GM21576 (cell line): ENCODE data around the gene DUSP19.
A peak's percentile ranks its signal among the peaks of the same experiment; 100 is the strongest.

ENCODE experiments used
- ATAC-seq: cut with Tn5 transposase; IDR thresholded peaks from one replicate; pipeline ENCODE4 v1.9.1; 2021; ENCODE audit warnings: mild to moderate bottlenecking, moderate library complexity; ENCODE audit not compliant: unreplicated experiment

Gene DUSP19

DNA sequence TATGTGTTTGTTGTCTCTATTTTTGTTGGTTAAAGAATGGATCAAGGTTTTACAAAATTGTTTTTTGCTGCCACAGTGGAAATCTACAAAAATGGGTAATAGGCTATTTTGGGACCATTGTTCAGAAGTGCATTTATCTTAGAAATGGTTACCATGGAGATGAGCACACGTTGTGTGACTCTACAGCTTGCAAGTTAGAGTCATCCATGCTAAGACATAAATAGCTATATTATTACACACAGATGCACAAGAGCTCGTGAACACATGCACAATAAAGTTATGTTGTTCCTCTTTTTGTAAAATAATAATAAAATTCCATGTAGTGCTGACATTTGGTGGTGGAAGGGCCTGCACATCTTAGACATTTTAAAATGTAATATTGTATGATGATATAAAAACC is 15.5 kb upstream of the DUSP19 start:
- peak; percentile 89 for ATAC-seq

- no peak for ATAC-seq
Observed at GRCh38 chr2:183068561-183068960, 10.0 kb upstream of the DUSP19 start.

- no peak for ATAC-seq
Observed at GRCh38 chr2:183069174-183069573, 9.4 kb upstream of the DUSP19 start.

DNA sequence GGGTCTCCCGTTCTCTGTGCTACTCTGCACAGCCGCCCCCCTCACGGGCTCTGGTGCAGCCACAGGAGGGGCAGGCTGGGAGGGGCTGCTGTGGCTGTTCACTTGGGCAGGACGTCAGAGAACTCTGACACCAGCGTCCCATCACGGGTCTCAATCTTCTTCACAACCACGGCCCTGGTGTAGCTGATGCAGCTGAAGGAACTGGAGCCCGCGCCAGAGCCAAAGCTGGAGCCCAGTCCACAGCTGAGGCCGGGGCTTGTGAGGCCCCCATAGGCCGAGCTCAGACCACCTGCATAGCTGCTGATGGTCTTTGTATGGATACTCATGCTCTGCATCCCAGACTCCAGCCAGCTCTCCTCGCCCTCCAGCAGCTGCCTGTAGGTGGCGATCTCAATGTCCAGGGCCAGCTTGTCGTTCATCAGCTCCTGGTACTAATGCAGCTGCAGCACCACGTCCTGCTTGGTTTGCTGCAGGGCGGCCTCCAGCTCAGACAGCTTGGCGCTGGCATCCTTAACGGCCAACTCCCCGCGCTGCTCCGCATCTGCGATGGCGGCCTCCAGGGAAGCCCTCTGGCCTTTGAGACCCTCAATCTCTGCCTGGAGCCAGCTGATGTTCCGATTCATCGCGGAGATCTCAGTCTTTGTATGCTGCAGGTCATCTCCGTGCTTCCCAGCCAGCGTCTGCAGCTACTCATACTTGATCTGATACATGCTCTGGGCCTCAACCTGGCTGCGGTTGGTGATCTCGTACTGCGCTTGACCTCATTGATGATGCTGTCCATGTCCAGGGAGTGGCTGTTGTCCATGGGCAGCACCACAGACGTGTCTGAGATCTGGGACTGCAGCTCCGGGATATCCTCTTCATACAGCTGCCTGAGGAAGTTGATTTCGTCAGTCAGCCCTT is 7.4 kb upstream of the DUSP19 start:
- ATAC-seq: no peak

DNA sequence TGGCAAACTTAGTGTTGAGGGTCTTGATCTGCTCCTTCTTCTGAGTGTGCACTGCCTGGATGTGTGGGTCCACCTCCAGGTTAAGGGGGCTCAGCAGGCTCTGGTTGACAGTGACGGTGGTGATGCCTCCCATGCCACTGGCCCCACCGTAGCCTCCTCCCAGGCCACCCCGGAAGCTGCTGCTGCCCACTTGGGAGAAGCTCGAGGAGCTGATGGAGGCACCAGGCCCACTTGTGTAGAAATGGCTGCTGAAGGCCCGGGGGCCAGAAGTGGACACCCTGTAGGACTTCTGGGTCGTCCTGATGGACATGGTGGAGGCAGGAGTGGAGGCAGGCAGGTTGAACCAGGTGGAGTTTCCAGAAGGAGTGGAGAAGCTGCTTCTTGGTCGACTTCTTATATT is 6.4 kb upstream of the DUSP19 start:
- no peak for ATAC-seq

GRCh38 chr2:183078163-183078463 is 434 bp upstream of the DUSP19 start:
- ATAC-seq: no peak

DNA sequence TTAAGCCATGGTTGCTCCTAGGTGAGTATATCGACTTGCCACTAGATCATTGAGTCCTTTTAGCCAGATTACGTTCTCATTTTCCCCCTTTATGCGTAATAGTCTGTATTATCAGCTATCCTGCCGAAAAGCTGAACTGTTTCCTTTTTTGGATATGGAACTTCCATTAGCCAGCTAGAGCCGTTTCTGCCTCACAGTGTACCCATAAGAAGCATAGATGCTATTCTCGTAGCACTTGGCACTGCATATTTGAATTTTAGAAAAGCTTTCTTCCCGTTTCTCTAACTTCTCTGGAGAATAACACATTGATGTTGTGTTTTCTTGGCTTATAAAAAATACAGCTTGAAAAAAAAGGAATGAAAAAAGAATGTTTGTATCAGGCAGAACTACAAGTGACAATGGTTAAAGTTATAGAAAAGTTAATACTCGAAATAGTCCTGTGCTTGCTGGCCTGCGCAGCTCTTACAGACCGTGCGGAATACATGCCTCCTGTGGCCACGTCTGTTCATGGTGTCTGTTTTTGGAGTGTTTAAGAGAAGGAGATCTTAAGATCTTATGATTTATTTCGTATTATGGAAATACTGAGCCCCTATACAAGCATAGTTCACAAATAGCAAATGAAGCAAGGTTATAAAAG is 710 bp downstream of the DUSP19 start:
- peak; percentile 28 for ATAC-seq

DNA sequence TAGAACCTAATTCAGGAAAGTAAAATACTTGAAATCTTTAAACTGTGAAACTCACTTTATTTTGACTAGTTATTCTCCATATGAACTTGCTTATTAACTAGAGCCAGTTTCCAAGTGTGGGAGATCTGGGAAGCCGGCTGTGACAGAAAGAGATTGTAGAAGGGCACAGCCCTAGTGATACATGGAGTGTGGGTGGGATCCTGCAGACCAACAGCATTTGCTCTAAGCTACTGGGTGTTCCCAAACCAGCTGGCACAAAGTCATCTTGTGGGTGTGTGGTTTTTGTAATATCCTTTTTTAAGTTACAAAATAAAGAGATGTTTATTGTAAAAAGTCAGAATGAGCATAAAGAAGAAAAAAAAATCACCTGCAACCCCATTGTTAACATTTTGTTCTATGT is 3.4 kb downstream of the DUSP19 start:
- no peak for ATAC-seq

DNA sequence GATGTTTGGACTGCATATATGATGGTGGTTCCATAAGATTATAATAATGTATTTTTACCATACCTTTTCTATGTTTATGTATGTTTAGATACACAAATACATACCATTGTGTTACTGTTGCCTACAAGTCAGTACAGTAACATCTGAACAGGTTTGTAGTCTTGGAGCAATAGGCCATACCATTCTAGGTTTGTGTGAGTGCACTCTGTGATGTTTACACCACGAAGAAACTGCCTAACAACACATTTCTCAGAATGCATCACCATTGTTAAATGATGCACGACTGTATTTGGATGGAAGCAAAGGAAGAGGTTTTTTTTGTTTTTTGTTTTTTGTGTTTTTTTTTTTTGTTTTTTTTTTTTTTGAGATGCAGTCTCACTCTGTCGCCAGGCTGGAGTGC is 9.5 kb downstream of the DUSP19 start:
- peak; percentile 40 for ATAC-seq

DNA sequence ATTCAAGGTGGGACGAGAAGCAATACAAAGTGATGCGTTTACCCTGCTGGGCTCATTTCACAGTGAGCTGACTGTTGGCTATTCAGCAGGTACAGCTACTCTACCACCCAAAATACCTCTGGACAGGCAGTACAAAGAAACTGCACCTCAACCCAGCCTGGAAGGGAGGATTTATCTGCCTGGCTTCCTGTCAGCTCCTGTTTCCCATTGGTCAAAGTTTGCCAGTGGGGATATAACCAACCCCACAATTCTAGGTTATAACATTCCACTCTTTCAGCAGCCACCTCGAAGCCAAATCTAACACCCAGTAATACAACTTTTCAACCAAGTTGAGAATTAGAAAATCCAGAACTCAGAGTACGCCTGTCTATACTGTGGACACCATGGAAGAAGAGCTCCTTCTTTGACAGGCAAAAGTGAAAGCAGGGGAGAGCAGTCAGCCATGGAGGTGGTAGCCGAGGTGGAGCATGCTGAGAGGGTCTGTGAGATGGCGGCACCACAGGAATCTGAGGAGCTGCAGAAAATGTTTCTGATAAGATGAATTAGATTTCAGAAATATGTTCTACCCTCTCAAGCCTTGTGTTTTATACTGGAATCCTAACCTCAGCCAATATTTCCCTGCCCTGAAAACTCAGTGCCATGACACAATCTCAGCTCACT is 10.8 kb downstream of the DUSP19 start:
- peak; percentile 42 for ATAC-seq

- no peak for ATAC-seq
Observed at GRCh38 chr2:183091318-183091953, 12.9 kb downstream of the DUSP19 start.

DNA sequence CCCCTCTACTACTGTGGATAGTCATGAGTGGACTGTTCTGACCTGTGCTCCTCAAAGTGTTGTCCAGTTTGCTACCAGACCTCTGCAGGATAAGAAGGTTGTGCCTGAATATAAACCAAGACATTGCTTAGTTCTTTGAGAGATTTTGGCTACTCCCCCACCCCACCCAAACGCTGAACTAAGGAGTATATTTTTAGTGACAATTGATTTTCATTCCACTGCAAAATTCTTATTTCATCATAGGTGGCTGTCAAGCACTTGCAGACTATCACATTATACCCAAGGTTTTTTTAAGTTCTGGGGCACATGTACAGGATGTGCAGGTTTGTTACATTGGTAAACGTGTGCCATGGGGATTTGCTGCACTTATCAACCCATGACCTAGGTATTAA is 13.4 kb downstream of the DUSP19 start:
- ATAC-seq: no peak

- ATAC-seq: peak; percentile 75
Observed at GRCh38 chr2:183093857-183094657, 15.5 kb downstream of the DUSP19 start.

- no peak for ATAC-seq
Observed at GRCh38 chr2:183105402-183106134, 27.0 kb downstream of the DUSP19 start.

- no peak for ATAC-seq
Observed at GRCh38 chr2:183112577-183112976, 34.0 kb downstream of the DUSP19 start.

GRCh38 chr2:183113630-183114029 is 35.1 kb downstream of the DUSP19 start:
- no peak for ATAC-seq

GRCh38 chr2:183117226-183117625 is 38.7 kb downstream of the DUSP19 start:
- no peak for ATAC-seq

GRCh38 chr2:183123117-183123958 is 44.8 kb downstream of the DUSP19 start:
- ATAC-seq: no peak

DNA sequence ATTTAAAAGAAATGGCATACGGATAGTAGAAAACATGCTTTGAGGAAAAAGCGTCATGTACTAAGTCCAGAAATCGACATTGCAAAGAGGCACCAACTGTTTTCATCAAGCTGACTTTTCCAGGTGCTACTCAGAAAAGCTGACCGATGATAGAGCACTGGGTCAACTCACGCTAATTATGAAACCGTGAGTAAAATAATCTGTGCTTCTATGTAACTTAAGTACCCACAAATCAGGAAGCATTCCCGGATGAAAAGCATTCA is 45.3 kb downstream of the DUSP19 start:
- ATAC-seq: peak; percentile 31
